ENCODE data around the gene EFR3B.

Gene EFR3B

DNA sequence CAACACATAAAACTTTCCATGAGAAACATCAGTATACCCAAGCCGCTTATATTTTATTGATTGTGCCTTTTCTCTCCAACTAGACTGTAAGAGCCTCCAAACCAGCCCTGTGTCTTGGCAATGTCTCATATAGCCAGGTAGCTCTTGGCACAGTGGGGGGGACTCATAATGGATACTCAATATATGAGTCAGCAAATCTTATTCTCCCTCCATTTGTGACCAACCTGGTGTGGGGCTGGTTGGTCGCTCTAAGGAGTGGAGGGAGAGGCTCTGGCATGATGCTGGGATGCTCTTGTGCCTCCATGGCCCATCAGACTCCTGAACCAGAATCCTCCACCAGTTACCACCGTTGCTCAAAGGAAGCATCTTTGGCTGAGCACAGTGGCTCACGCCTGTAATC, 32.0 kb downstream of the EFR3B start:
- Histone ChIP-seq H3K4me1 (ENCODE audit: control insufficient read depth in 1 of 2, insufficient read depth in 2 of 2, low read length in 2 of 2) (peaks cover 0 to 3% of the 10 kb centered on the region in 2 donors), H3K27ac (ENCODE audit: low read length) (no peak overlapping the region), H3K4me3 (ENCODE audit: low read depth in 1 of 2, low read length in 2 of 2) (no peak overlapping the region), H3K27me3 (ENCODE audit: low read depth, low read length) (no peaks in the 10 kb centered on the region), H3K36me3 (ENCODE audit: control insufficient read depth in 1 of 2, insufficient read depth in 2 of 2, low read length in 2 of 2) (no peaks in the 10 kb centered on the region), H3K9me3 (ENCODE audit: control insufficient read depth in 1 of 2, low read length in 2 of 2) (no peaks in the 10 kb centered on the region)

DNA sequence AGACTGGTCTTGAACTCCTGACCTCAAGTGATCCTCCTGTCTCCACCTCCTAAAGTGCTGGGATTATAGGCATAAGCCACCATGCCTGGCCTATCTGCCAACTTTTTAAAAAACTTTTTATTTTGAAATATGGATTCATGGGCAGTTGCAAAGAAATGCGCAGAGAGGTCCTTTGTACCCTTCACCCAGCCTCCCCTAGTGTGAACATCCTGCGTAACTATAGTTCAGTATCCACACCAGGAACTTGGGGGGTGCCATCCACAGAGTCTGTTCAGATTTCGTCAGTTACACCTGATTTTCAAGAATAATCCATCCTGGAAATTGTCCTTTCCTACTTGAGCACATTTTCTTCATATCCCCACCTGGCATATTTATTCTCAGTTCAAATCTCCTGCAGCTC, 33.0 kb downstream of the EFR3B start:
- no peaks in the 10 kb centered on the region for H3K27me3 ChIP-seq (ENCODE audit: low read depth, low read length)
- H3K4me3 ChIP-seq (ENCODE audit: low read depth in 1 of 2, low read length in 2 of 2): no peak overlapping the region
- no peaks in the 10 kb centered on the region for H3K9me3 ChIP-seq (ENCODE audit: control insufficient read depth in 1 of 2, low read length in 2 of 2)
- H3K36me3 ChIP-seq (ENCODE audit: control insufficient read depth in 1 of 2, insufficient read depth in 2 of 2, low read length in 2 of 2): no peaks in the 10 kb centered on the region
- H3K27ac ChIP-seq (ENCODE audit: low read length): no peak overlapping the region
- H3K4me1 ChIP-seq (ENCODE audit: control insufficient read depth in 1 of 2, insufficient read depth in 2 of 2, low read length in 2 of 2): peaks cover 0 to 7% of the 10 kb centered on the region in 2 donors

DNA sequence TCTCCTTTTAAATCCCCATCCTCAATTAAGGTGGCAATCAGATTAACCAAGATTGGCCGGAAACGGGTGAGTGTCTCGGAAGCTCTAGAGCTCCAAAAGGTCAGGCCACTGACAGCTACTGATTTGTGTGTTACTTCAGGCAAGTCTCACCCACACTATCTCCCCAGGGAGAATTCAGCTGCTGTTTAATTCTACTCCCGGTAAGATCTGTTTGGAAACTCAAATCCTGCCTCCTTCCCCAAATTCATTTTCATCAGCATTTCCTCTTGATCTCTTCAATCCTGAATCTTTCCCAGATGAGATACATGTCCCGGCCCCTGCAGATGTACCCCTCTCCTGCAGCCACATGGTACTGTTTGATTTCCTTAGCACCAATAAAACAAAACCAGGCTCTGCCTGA, 34.9 kb downstream of the EFR3B start:
- Histone ChIP-seq H3K27ac (ENCODE audit: low read length) (no peak overlapping the region), H3K9me3 (ENCODE audit: control insufficient read depth in 1 of 2, low read length in 2 of 2) (no peaks in the 10 kb centered on the region), H3K4me1 (ENCODE audit: control insufficient read depth in 1 of 2, insufficient read depth in 2 of 2, low read length in 2 of 2) (peaks cover 0 to 7% of the 10 kb centered on the region in 2 donors)

DNA sequence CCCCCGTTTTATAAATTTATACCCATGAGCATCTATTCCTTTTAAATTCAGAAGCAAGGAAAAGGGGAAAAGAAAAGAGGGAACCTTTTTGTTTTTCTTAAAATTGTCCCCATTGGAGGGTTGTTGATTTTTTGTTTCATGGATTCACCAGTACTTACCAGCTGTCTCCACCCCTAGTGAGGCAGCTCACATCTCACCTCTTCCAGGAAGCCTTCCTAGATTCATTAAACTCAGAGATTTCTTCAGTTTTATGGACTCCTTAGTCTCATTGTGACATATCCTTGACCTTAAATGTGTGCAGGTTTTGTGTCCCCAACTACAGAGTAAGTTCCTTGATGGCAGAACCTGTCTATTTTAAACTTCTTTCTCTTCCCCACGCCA, 35.9 kb downstream of the EFR3B start:
- Histone ChIP-seq H3K27ac (ENCODE audit: low read length) (peak overlapping the region; percentile 18), H3K36me3 (ENCODE audit: control insufficient read depth in 1 of 2, insufficient read depth in 2 of 2, low read length in 2 of 2) (no peaks in the 10 kb centered on the region), H3K4me3 (ENCODE audit: low read depth in 1 of 2, low read length in 2 of 2) (no peak overlapping the region), H3K9me3 (ENCODE audit: control insufficient read depth in 1 of 2, low read length in 2 of 2) (no peaks in the 10 kb centered on the region), H3K4me1 (ENCODE audit: control insufficient read depth in 1 of 2, insufficient read depth in 2 of 2, low read length in 2 of 2) (peaks cover 0 to 7% of the 10 kb centered on the region in 2 donors), H3K27me3 (ENCODE audit: low read depth, low read length) (no peaks in the 10 kb centered on the region)

More for the DNA sequence above, 34.9 kb downstream of the EFR3B start:
- Histone ChIP-seq H3K27me3 (ENCODE audit: low read depth, low read length) (no peaks in the 10 kb centered on the region), H3K4me3 (ENCODE audit: low read depth in 1 of 2, low read length in 2 of 2) (no peak overlapping the region), H3K36me3 (ENCODE audit: control insufficient read depth in 1 of 2, insufficient read depth in 2 of 2, low read length in 2 of 2) (no peaks in the 10 kb centered on the region)

DNA sequence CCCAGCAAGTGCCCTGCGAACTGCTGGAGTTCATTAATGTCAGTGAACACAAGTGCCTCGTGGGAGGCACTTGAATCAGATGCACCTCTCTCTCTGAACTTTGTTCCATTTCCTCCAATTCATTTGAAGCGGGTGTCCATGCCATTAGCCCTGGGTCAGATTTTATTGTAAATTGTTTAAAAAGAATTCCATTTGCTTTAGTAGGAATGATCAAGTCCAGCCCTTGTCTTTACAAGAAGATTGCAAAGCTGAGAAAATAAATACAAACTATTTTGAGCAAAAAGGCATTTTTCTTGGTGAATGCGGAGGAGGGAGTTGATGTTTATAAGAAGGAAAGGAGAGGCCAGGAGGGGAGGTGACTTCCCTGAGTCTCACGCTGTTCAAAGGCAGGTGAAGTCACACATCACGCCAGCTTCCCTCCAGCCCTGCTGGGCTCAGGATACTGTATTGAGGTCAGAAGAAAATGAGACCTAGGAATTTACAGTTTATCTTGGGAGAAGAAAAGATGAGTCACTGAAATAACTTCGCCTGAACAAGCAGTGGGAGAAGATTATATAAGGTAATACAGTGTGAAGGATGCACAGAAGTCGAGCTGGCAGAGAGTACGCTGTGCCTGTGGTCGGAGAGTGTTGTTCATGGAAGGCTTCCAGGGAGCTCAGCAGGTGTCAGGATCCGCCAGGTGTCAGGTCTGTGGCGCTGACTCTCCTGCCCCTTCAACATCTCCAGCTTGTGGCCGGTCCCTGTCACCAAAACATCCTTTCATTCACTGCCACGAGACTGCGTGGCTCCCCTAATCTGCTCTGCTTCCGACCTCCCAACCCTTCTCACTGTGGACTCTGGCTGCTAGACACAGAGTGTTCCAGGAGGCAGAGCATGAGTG, 36.5 kb downstream of the EFR3B start:
- no peaks in the 10 kb centered on the region for H3K9me3 ChIP-seq (ENCODE audit: control insufficient read depth in 1 of 2, low read length in 2 of 2)
- H3K36me3 ChIP-seq (ENCODE audit: control insufficient read depth in 1 of 2, insufficient read depth in 2 of 2, low read length in 2 of 2): no peaks in the 10 kb centered on the region
- H3K27me3 ChIP-seq (ENCODE audit: low read depth, low read length): no peaks in the 10 kb centered on the region
- H3K27ac ChIP-seq (ENCODE audit: low read length): peak overlapping the region; percentile 18
- H3K4me3 ChIP-seq (ENCODE audit: low read depth in 1 of 2, low read length in 2 of 2): peak overlapping the region in 1 of 2 donors; percentile 4
- H3K4me1 ChIP-seq (ENCODE audit: control insufficient read depth in 1 of 2, insufficient read depth in 2 of 2, low read length in 2 of 2): peaks cover 0 to 7% of the 10 kb centered on the region in 2 donors

DNA sequence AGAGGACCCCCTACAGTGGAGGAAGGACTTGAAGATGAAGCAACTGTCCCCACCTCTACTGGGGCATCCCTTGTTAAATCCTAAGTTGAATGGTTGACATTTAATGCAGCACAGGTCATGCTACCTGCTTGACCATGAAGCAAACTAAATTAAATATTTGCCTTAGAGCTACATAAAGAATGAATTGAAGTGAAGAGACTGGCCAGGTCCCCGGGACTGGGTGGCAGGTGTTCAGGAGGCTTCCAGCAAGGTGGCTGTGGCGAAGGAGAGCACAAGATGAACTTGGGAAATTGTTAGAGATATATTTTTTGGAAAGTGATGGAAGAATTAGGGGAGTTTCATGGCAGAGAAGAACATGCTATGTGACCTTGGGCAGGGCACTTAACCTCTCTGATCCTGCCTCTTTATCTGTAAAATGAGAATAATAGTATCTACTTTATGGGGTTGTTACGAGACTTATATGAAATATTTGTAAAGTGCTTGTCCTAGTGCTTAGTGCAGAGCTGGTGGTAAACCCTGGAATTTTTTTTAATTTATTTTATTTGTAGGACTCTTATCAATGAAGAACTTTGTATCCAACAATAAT, 37.3 kb downstream of the EFR3B start:
- no peak overlapping the region for H3K27ac ChIP-seq (ENCODE audit: low read length)
- no peaks in the 10 kb centered on the region for H3K36me3 ChIP-seq (ENCODE audit: control insufficient read depth in 1 of 2, insufficient read depth in 2 of 2, low read length in 2 of 2)
- H3K4me1 ChIP-seq (ENCODE audit: control insufficient read depth in 1 of 2, insufficient read depth in 2 of 2, low read length in 2 of 2): peaks cover 0 to 7% of the 10 kb centered on the region in 2 donors
- no peak overlapping the region for H3K4me3 ChIP-seq (ENCODE audit: low read depth in 1 of 2, low read length in 2 of 2)
- H3K27me3 ChIP-seq (ENCODE audit: low read depth, low read length): no peaks in the 10 kb centered on the region
- H3K9me3 ChIP-seq (ENCODE audit: control insufficient read depth in 1 of 2, low read length in 2 of 2): no peaks in the 10 kb centered on the region

DNA sequence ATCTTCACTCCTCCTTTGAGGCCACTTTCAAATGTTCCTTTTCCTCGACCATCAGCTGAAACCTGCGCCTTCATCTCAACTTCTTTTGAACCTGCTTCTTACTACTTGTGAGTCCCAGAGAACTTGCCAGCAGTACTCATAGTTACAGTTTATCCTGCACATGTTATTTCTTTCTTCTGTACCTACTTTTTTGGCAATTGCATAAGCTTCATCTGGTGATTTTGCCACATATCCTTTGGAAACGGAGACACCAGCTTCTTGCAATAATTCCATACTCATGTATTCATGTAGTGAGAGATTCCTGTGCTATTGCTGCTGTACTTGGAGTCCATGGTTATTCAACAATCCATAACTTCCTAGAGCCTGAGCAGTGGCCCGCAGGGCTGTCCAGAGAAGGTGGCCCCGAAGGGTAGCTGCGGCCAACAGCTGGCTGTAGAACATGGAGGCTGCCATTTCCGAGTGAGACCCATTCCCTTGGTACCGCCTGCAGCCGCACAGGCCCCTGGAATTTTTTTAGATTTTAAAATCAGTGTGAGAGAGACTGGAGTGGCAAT, 39.4 kb downstream of the EFR3B start:
- H3K36me3 ChIP-seq (ENCODE audit: control insufficient read depth in 1 of 2, insufficient read depth in 2 of 2, low read length in 2 of 2): no peaks in the 10 kb centered on the region
- H3K27me3 ChIP-seq (ENCODE audit: low read depth, low read length): no peaks in the 10 kb centered on the region
- peaks cover 0 to 7% of the 10 kb centered on the region in 2 donors for H3K4me1 ChIP-seq (ENCODE audit: control insufficient read depth in 1 of 2, insufficient read depth in 2 of 2, low read length in 2 of 2)
- no peak overlapping the region for H3K27ac ChIP-seq (ENCODE audit: low read length)
- no peak overlapping the region for H3K4me3 ChIP-seq (ENCODE audit: low read depth in 1 of 2, low read length in 2 of 2)
- H3K9me3 ChIP-seq (ENCODE audit: control insufficient read depth in 1 of 2, low read length in 2 of 2): no peaks in the 10 kb centered on the region

DNA sequence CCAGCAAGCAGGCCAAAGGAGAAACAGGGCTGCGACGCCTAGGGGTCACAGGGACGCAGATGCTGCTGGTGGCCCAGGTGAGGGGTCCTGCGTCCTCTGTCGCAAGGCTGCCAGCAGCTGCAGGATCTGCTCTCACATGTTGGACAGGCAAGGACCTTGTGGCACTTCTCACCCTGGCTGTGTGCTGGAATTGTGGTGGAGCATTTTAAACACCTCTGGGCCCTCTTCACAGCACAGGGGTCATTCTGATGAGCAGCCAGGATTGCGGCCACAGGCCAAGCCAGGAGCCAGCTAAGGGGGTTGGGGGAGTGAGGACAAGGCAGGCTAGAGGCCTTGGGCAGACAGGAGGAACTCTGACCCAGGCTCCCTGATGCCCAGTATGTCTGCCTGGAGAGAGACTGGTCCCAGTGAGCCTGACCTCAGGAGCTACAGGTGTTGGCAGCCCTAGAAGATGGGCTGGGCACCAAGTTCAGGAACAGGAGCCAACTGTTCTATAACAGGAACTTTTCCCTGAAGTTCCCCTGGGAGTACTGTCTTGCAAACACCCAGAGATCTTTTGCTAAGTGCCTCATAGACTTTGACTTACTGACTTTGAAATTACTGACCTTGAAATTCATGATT, 40.2 kb downstream of the EFR3B start:
- no peaks in the 10 kb centered on the region for H3K9me3 ChIP-seq (ENCODE audit: control insufficient read depth in 1 of 2, low read length in 2 of 2)
- H3K4me3 ChIP-seq (ENCODE audit: low read depth in 1 of 2, low read length in 2 of 2): no peak overlapping the region
- no peaks in the 10 kb centered on the region for H3K27me3 ChIP-seq (ENCODE audit: low read depth, low read length)
- H3K4me1 ChIP-seq (ENCODE audit: control insufficient read depth in 1 of 2, insufficient read depth in 2 of 2, low read length in 2 of 2): peaks cover 0 to 7% of the 10 kb centered on the region in 2 donors
- H3K36me3 ChIP-seq (ENCODE audit: control insufficient read depth in 1 of 2, insufficient read depth in 2 of 2, low read length in 2 of 2): no peaks in the 10 kb centered on the region
- H3K27ac ChIP-seq (ENCODE audit: low read length): no peak overlapping the region

DNA sequence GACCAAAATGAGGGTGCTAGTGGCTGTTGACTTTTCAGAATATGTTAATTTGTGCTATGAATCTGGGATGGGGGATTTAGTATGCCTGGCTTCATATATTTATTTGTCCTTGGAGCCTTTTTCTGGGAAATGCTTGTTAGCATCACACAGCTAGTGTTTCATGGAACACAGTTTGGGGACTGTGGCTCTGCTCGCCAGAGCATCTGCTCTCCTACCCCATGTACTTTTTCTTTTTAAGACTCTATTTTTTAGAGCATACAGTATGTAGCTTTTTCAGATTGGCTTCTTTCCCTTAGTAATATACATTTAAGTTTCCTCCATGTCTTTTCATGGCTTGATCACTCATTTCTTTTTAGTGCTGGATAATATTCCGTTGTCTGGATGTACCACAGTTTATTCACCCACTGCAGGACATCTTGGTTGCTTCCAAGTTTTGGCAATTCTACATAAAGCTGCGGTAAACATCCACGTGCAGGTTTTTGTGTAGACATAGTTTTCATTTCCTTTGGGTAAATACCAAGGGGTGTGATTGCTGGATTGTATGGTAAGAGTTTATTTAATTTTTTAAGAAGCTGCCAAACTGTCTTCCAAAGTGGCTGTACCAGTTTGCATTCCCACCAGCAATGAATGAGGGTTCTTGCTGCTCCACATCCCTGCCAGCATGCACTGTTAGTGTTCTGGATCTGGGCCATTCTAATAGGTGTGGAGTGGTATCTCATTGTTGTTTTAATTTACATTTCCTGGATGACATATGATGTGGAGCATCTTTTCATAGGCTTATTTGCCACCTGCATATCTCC, 44.1 kb downstream of the EFR3B start:
- H3K4me1 ChIP-seq (ENCODE audit: control insufficient read depth in 1 of 2, insufficient read depth in 2 of 2, low read length in 2 of 2): no peaks in the 10 kb centered on the region
- no peaks in the 10 kb centered on the region for H3K27me3 ChIP-seq (ENCODE audit: low read depth, low read length)
- no peak overlapping the region for H3K4me3 ChIP-seq (ENCODE audit: low read depth in 1 of 2, low read length in 2 of 2)
- no peaks in the 10 kb centered on the region for H3K36me3 ChIP-seq (ENCODE audit: control insufficient read depth in 1 of 2, insufficient read depth in 2 of 2, low read length in 2 of 2)
- no peak overlapping the region for H3K27ac ChIP-seq (ENCODE audit: low read length)
- no peaks in the 10 kb centered on the region for H3K9me3 ChIP-seq (ENCODE audit: control insufficient read depth in 1 of 2, low read length in 2 of 2)

DNA sequence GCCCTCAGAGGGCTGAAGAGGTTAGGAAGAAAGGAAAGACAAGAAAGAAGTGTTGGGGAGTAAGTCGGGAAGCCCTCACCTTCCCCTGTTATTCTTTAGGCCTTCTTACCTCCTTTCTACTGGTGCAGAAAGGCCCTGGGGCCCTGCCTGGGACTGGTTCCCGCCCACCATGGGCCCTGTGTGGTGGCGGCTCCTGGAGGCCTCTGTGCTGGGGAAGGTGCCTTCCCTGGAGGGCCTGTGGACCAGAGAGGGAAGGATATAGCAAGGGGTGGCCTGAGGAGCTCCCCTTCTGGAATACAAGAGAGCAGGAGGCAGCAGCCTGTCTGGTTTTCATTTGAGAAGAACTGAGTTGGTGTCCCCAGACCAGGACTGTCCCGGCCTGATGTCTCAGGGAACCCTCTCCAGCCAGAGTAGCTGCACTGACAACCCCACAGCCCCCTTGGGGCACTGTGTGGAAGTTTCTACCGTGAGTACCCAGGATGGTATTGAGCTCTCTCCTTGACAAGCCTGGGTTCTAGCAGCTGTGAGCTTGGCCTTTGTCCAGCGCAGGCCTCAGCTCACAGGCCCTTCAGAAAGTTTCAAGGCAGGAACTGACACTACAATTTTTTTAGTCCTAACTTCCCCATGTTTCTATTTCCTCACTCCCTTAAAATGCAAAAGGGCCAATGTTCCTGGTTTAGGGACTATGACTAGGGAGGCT, 47.1 kb downstream of the EFR3B start:
- Histone ChIP-seq H3K27me3 (ENCODE audit: low read depth, low read length) (no peaks in the 10 kb centered on the region), H3K4me3 (ENCODE audit: low read depth in 1 of 2, low read length in 2 of 2) (no peak overlapping the region), H3K27ac (ENCODE audit: low read length) (no peak overlapping the region)

More for the DNA sequence above, 47.1 kb downstream of the EFR3B start:
- H3K9me3 ChIP-seq (ENCODE audit: control insufficient read depth in 1 of 2, low read length in 2 of 2): no peaks in the 10 kb centered on the region
- H3K36me3 ChIP-seq (ENCODE audit: control insufficient read depth in 1 of 2, insufficient read depth in 2 of 2, low read length in 2 of 2): no peaks in the 10 kb centered on the region
- no peaks in the 10 kb centered on the region for H3K4me1 ChIP-seq (ENCODE audit: control insufficient read depth in 1 of 2, insufficient read depth in 2 of 2, low read length in 2 of 2)

Measured in muscle layer of duodenum (tissue), 2 donors.